ENCODE measurements around the gene ANKRD34C. TPM values are rescaled to one million over a fixed set of nuclear protein-coding genes. Genes with fewer than 3 reads are reported as not detected.

Gene ANKRD34C
- polyA plus RNA-seq, 1 of the 3 experiments (the other 2 are of a cell fraction), result not detected

DNA sequence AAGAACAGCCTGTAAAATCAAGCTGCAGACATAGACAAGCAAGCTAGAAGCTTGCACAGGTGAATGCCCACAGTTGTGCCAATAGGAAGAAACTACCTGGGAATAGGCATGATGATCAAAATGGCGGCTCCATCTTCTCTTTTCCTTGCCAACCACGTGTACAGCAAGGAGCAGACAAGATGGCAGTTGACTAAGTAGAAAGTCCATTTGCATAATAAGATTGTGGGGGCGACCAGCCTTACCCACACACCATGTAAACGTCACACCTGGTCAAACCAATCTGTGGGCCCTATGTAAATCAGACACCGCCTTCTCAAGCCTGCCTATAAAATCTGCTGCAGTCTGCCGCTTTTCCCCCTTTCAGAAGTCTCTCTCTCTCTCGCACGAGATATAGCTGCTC is 25.1 kb upstream of the ANKRD34C start (continued):
- no peak for TF ChIP-seq TCF12 (IDR thresholded peaks at IDR 0.05)
- no peak for TF ChIP-seq RCOR1 (IDR thresholded peaks at IDR 0.05; ENCODE audit: low read length)

DNA sequence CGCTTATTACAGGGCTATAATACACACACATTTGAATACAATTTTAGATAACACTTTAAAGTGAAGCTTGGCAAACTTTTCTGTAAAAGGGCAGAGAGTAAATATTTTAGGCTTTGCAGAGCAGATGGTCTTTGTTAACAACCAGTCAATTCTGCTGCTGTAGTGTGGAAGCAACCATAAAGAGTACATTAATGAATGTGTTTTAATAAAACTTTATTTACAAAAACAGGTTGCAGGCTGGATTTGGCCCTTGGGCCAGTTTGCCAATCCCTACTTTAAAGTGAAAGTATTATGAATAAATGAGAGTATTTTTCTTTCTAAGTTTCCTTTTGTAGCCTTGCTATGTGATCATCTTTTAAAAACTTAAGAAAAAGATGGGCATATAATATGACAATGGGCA is 20.7 kb upstream of the ANKRD34C start:
- 74% methylated on average over 1 of the region's 1 CpG for WGBS (ENCODE audit: low lambda C conversion rate)
- H3K79me2 ChIP-seq (ENCODE audit: insufficient read depth), result no peaks in the 10 kb centered on the region
- ChIA-PET POLR2A (no interaction called here), CTCF (no interaction called here)
- no peaks in the 10 kb centered on the region for H3K27me3 ChIP-seq (ENCODE audit: insufficient read depth)
- H3K4me1 ChIP-seq (ENCODE audit: control insufficient read depth in 1 of 2, insufficient read depth in 2 of 2, low read depth in 1 of 2, low read length in 1 of 2), result no peaks in the 10 kb centered on the region
- no peak overlapping the region for H3K4me3 ChIP-seq (ENCODE audit: low read depth in 2 of 2, low read length in 1 of 2)
- H3K36me3 ChIP-seq (replicated peaks in 1 of 2; ENCODE audit: control insufficient read depth in 1 of 2, insufficient read depth in 2 of 2, low read length in 1 of 2), result no peaks in the 10 kb centered on the region
- no peaks in the 10 kb centered on the region for H3F3A ChIP-seq (replicated peaks; ENCODE audit: insufficient read depth)
- TF ChIP-seq RAD21 (IDR thresholded peaks at IDR 0.05; ENCODE audit: low read length) (no peak), FOXM1 (IDR thresholded peaks at IDR 0.05; ENCODE audit: low read depth) (no peak), CHD2 (IDR thresholded peaks at IDR 0.05; ENCODE audit: low read length, partially characterized antibody) (no peak), RXRA (IDR thresholded peaks at IDR 0.05; ENCODE audit: borderline replicate concordance, low read depth) (no peak), RFX5 (IDR thresholded peaks at IDR 0.05; ENCODE audit: low read length) (no peak), ELF1 (IDR thresholded peaks at IDR 0.05) (no peak), TCF12 (IDR thresholded peaks at IDR 0.05) (no peak), EP300 (IDR thresholded peaks at IDR 0.05; ENCODE audit: borderline replicate concordance in 1 of 2, low read depth in 1 of 2, low read length in 1 of 2) (no peak), YY1 (IDR thresholded peaks at IDR 0.05; ENCODE audit: low read depth) (no peak), JUND (IDR thresholded peaks at IDR 0.05) (no peak)
- TF ChIP-seq, protein P1, sequence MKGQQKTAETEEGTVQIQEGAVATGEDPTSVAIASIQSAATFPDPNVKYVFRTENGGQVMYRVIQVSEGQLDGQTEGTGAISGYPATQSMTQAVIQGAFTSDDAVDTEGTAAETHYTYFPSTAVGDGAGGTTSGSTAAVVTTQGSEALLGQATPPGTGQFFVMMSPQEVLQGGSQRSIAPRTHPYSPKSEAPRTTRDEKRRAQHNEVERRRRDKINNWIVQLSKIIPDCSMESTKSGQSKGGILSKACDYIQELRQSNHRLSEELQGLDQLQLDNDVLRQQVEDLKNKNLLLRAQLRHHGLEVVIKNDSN (IDR thresholded peaks at IDR 0.05; ENCODE audit: borderline replicate concordance, low read depth), result no peak
- TF ChIP-seq, protein P2, sequence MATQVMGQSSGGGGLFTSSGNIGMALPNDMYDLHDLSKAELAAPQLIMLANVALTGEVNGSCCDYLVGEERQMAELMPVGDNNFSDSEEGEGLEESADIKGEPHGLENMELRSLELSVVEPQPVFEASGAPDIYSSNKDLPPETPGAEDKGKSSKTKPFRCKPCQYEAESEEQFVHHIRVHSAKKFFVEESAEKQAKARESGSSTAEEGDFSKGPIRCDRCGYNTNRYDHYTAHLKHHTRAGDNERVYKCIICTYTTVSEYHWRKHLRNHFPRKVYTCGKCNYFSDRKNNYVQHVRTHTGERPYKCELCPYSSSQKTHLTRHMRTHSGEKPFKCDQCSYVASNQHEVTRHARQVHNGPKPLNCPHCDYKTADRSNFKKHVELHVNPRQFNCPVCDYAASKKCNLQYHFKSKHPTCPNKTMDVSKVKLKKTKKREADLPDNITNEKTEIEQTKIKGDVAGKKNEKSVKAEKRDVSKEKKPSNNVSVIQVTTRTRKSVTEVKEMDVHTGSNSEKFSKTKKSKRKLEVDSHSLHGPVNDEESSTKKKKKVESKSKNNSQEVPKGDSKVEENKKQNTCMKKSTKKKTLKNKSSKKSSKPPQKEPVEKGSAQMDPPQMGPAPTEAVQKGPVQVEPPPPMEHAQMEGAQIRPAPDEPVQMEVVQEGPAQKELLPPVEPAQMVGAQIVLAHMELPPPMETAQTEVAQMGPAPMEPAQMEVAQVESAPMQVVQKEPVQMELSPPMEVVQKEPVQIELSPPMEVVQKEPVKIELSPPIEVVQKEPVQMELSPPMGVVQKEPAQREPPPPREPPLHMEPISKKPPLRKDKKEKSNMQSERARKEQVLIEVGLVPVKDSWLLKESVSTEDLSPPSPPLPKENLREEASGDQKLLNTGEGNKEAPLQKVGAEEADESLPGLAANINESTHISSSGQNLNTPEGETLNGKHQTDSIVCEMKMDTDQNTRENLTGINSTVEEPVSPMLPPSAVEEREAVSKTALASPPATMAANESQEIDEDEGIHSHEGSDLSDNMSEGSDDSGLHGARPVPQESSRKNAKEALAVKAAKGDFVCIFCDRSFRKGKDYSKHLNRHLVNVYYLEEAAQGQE (IDR thresholded peaks at IDR 0.05; ENCODE audit: low read depth, low read length), result no peak
- TF ChIP-seq, protein P3, sequence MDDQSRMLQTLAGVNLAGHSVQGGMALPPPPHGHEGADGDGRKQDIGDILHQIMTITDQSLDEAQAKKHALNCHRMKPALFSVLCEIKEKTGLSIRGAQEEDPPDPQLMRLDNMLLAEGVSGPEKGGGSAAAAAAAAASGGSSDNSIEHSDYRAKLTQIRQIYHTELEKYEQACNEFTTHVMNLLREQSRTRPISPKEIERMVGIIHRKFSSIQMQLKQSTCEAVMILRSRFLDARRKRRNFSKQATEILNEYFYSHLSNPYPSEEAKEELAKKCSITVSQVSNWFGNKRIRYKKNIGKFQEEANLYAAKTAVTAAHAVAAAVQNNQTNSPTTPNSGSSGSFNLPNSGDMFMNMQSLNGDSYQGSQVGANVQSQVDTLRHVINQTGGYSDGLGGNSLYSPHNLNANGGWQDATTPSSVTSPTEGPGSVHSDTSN (IDR thresholded peaks at IDR 0.05), result no peak
- TF ChIP-seq, protein P4, sequence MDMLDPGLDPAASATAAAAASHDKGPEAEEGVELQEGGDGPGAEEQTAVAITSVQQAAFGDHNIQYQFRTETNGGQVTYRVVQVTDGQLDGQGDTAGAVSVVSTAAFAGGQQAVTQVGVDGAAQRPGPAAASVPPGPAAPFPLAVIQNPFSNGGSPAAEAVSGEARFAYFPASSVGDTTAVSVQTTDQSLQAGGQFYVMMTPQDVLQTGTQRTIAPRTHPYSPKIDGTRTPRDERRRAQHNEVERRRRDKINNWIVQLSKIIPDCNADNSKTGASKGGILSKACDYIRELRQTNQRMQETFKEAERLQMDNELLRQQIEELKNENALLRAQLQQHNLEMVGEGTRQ (IDR thresholded peaks at IDR 0.05; ENCODE audit: borderline replicate concordance, low read depth, low read length), result no peak
- H2AFZ ChIP-seq (ENCODE audit: low read depth), result no peak overlapping the region
- H3K9ac ChIP-seq, result no peak overlapping the region
- DNase-seq, result no peak
- no peaks in the 10 kb centered on the region for H3K9me3 ChIP-seq
- H3K9me2 ChIP-seq, result no peaks in the 10 kb centered on the region
- H3K27ac ChIP-seq (ENCODE audit: low read depth in 2 of 2, low read length in 1 of 2), result no peak overlapping the region
- no peaks in the 10 kb centered on the region for H4K20me1 ChIP-seq (ENCODE audit: insufficient read depth)
- no peak overlapping the region for H3K4me2 ChIP-seq
